ENCODE data around the gene OAF.

The OAF gene

DNA sequence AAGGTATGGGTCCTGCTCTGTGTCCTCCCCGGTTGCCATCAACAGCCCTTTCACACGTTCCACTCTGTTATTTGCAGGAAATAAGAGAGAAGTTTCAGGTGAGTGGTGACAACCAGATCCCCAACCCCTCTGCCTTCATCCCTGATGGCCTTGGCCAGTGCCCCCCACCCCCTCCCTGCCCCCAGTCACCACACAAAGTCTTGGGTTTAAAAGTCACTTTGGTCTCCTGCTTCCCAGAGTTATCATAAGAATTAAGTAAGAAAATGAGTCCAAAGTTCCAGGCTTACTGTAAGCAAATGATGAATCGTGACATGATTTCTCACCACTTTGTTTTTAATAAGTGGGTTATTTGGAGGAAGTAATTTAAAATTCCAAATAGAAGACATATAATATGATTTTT lies 9.2 kb upstream of the OAF start:
- no peak for DNase-seq (ENCODE audit: low read depth in 2 of 2)

DNA sequence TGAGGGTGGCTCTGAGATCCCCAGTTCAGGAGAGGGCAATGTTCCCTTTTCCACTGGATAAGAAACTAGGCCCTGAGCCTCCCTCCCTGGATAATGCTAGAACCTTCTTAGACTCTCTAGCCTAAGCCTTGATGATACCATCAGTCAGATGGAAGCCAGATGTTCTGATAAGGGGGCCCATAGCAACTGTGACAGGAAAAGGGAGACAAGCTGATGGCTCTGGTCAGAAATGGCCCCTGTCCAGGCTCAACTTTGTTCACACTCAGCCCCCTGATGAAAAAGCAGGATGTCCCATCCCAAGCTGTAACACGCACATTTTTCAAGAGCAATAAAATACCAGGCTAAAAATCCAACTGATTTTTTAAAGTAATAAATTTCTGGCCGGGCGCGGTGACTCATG lies 7.2 kb upstream of the OAF start:
- DNase-seq (ENCODE audit: low read depth in 2 of 2) = no peak

DNA sequence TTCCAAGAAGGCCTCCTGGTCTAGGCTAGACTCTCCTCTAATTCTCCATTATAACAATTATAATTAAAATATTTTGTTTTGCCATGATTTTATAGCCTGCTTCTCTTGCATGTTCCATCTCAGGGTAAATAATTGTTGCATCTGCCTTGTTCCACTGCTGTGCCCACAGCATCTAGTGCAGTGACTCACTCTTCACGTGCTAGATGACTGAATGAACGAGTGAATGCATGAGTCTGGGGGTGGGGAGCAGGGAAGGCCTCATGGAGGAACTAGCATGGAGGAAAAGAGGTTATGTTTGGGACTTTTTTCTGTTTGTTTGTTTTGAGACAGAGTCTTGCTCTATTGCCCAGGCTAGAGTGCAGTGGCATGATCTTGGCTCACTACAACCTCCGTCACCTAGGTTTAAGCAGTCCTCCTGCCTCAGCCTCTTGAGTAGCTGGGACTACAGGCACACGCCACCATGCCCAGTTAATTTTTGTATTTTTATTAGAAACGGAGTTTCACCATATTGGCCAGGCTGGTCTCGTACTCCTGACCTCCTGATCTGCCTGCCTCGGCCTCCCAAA lies 5.2 kb upstream of the OAF start:
- no peak for DNase-seq (ENCODE audit: low read depth in 2 of 2)

DNA sequence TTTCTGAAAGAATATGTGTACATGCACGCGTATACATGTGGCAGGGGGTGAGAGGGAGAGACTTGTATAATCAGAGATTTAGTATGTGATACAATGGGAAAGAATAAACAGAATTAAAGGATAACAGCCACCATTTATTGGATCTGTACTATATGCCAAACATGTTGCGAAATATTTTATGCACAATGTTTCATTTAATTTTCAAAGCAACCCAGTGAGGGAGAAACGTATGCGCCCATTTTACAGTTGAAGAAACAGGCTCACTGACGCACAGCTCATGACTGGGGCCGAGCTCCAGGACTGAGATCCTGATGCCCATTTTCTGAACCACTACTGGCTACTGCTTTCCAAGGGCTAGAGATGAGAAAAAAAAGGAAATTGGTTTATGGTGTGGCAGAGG lies 3.3 kb upstream of the OAF start:
- DNase-seq (ENCODE audit: low read depth in 2 of 2) = no peak

DNA sequence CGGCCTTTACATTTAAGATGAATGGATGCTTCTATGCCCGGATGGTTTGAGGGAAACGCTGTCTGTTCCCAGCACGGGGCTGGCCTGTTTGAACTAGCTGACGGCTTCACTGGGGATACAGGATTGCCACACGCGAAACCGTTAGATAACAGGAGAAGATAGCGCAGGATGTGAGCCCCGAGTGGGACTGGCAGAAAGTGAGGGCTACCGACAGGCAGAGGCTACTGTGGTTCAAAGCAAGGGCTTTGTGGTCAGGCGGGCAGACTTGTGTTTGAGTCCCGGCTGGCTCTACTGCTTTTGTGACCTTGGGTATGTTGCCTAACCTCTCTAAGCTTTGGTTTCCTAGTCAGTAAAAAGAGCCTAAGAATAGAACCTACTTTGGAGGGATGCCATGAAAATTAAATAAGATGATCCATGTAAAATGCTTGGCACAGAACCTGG lies 2.8 kb upstream of the OAF start:
- no peak for DNase-seq (ENCODE audit: low read depth in 2 of 2)

DNA sequence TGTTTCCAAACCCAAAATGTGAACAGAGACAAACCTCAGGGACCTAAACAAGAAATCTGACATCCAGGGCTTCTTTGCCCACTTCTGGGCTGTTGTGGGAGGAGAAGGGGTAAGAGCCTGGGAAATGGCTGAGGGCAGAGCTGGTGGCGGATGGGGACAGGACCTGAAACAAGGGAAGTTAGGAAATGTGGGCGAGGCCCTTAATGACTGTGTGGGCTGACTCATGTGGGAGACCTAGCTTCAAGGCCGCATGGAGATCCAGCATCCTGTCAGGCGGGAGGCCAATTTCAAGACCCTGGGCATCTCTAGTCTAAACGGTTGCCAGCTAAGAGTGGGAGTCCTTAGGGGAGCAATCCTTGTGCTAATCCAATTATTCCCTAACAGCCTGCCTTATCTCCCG lies 2.1 kb upstream of the OAF start:
- DNase-seq (ENCODE audit: low read depth in 2 of 2) = no peak

DNA sequence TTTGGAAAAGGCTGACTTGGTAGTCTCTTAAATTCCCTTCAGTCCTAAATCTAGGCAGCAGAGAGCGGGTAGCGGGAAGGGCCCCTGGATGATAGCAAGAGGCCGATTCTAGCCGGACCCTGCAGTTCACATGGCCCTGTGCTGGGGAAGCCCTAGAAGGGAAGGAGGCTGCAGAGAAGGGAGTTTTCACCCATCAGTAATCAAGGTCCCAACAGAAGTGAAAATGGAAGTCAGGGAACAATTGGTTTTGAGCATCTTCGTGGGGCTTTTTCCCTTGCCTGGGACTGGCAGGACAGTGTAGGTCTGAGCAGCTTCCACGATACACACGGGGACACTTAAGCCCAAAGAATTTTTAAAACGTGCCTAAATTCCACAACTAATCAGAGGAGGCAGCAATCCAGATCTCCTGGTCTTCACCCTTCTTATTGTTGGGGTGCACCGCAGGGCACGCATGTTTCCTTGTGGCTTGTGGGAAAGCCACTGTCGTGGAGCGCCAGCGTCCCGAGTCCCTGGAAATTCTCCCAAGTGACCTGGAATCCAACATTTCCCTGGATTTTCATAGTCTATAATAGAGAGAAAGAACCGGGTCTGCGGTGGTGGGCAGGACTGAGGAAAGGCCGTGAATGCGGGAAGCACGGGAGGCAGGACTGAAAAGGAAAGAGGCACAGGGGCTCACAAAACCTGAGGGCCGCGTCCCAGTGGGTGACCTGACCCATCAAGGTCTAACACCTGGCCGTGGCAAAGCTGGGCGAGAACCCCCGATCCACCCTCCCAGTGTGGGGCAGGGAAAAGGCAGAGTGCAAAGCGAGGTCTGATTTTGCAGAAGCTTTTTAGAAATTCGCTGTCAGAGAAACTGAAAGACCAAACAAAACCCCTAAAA lies 846 bp upstream of the OAF start:
- DNase-seq (ENCODE audit: low read depth in 2 of 2) = no peak

DNA sequence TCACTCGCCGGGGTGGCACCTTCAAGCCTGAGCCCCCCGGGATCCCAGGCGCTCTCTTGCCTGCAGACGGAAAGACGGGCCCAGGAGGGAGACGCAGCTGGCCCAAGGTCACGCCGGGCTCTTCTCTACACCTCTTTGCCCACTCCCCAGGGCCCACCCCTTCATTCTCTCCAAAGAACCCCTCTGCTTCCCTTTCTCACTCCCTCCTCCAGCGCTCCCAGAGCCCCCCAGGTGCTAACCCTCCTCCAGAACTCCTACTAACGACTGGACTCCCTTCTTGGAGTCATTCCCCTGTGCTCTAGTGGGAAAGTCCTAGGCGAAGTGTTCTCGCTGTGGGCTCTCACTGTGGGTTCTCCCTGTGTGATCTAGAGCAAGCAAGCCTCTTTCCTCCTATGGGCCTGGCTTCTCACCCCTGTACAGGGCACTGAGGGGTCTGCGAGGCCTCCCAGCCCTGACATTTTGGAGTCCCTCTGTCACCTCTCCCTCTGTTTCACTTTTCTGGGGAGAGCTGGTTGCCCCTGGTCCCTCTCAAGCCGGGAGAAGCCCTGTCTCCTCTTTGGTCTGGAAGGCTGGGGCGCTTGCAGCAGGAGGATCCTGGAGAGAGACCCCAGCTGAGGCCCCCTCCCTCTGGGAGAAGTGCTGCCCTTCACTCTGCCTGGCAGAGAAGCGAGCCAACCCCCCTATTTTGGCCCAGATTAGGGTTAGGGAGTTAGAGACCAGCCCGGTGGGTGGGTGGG lies 858 bp downstream of the OAF start:
- DNase-seq (ENCODE audit: low read depth in 2 of 2) = no peak

DNA sequence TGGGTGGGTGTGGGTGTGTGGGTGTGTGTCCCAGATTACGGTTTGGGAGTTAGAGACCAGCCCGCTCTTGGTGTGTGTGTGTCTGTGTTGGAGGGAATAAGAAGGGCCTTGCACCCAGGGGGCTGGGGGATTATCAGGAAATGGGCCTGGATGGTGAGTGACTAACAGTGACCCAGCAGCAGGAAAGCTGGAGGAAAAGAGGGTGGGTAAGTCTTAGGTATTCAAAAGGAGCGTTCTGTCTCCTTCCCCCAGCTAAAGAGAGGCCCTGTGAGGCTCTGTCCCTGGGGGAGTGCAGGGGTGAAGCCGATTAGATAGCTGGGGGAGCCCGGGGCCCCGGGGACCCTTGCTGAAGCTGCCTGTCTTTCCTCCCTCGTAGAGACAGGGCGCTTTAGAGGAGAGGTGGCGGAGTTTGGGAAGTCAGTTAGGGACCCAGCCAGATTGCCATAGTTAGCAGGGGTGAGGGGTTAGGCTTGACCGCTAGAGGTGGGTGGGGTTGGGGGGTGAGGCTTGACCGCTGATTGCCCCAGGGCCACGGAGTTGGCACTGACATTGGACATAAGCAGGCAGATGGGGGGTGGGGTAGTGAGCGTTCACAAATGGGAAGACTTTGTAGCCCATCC lies 1.5 kb downstream of the OAF start:
- DNase-seq (ENCODE audit: low read depth in 2 of 2) = no peak

DNA sequence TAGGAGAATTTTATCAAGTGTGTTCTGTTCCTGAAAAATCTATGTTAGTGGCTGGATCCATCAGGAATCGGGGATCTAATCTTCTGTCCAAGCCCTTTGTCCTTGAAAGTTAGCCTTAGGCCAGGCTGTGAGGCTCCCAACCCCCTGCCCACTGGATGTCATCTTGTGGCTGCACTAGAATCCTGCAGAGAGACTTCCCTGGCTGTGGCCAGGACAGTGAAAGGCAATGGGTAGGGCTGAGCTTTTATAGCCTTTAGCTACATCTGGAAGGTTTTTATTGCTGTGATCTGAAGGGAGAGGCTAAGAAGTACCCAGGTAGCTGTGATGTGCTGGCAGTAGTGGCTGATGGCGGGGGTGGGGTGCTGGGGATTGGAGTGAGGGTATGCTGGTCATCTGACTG lies 2.1 kb downstream of the OAF start:
- no peak for DNase-seq (ENCODE audit: low read depth in 2 of 2)

DNA sequence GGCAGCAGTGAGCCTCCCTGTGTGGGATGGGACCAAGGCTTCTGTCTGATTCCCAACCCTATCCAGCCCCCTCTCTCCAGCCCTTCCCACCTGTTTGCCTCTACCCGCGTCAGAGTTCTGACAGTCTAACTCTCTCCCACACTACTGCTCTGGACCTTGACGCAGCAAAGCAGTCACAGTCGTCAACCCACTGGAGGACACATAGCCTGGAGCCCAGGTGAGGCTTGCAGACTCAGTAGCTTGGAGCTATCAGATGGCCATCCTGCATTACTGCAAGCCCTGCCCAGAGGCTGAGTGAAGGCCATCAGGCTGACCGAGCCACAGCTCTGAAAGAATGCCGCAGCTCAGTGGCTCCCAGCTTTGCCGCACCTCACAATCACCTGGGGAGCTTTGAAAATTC lies 3.7 kb downstream of the OAF start:
- DNase-seq (ENCODE audit: low read depth in 2 of 2) = no peak

DNA sequence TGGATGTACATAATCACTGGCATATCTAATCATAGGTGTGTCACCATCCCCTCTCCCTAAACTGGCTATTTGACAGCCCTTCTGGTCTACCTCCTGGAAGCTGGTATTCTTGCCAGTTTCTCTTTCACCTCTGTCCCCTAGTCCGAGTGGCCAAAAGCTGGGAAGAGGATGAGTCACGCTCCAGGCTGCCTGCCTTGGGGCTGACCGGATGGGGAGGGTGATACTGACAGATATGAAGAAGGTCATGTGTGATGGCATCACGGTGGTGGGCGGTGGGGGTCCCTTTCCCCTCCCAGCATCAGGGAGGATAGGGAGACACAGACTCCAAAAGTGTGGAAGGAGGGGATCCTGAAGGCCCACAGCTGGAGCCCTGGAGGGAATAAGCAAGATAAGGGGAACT lies 4.8 kb downstream of the OAF start:
- no peak for DNase-seq (ENCODE audit: low read depth in 2 of 2)

DNA sequence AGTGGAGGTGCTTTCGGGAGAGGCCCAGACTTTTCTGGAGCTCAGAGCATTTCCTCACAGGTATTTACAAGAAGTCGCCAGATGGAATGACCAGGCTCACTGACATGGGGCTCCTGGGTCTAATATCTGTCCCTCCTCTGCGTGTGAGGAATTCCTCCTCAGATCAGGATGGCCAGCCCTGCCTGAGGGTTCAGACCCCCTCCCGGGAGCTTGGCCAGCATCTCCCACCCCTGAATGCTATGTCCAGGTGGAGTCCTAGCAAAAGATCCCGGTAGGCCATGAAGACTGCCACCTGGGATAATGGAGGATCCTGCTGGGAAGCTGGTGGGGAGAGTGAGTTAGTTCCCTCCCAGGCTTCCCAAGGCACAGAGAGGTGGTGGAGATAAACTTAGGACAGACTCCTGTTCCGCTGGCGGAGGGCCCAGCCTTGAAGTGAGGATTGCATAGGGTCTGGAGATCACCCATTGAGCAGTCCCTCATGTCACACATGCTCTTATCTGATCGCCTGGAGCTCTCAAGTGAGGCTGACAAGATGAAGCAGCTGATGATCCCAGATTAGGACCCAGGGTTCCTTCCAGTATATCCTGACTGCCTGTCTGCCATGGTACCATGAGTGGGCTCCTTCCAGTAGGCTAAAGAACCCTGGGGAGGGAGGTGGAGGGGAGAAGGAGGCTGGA lies 5.7 kb downstream of the OAF start:
- no peak for DNase-seq (ENCODE audit: low read depth in 2 of 2)

DNA sequence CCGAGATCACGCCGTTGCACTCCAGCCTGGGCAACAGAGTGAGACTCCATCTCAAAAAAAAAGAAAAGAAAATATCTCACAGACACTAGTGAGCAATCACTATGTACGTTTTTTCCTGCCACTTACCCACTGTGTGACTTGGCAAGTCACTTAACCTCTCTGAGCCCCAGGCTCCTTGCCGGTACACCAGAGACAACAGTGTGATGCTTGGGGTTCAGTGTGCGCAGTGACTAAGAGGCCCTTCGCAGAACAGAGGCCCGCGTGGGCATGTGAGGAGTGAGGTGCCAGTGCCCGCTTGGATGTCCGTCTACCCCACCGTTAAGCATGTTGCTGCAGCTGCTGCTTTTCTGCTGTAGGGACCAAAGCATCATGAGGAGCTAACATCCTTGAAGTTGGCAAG lies 6.7 kb downstream of the OAF start:
- DNase-seq (ENCODE audit: low read depth in 2 of 2) = no peak

DNA sequence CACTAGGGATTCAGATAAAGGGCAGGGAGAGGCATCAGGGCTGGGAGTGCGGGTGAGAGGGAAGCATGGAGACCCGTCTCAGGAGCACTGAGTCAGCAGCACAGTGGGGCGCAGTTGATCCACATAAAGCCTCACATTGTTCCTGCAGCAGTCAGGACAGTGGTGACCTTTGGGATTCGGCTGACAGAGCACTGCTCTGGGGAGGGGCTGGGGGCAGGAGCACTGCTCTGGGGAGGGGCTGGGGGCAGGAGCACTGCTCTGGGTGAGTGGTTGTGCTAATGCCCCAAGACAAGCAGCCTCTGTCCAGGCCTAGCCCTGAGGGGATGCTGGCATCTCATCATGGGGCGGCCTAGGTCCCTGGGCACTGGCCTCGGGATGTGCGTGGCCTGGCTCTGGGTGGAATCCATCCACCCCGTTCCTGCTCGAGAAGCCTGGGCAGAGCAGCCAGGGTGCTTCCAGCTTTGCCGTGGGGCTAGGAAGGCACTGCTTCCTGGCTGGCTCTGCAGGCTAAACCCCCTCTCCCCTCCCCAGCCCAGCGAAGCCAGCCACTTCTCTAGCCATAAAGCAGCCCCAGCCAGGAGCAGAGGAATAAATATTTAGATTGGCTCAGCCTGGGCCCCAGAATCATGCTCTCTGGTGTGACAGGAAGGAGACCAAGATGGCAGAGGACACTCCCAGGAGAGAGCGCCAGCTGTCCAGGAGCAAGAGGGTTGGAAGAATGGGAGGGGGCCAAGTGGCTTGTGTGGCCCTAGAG lies 7.3 kb downstream of the OAF start:
- DNase-seq (ENCODE audit: low read depth in 2 of 2) = no peak

DNA sequence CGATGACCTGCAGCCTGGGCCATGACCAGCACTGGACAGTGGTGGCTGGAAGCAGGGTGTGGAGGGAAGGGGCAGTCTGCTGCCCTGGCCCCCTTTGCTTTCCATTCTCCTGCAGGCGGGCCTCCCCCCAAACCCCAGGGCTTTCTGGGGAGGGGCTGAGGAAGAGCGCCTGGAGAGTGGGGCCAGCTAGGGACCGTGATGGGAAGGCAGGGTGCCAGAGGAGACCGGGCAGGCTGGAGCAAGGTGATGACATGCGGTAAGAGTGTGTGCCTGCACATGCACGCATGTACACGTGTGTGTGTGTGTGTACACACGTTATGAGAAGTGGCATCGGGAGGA lies 7.8 kb downstream of the OAF start:
- no peak for DNase-seq (ENCODE audit: low read depth in 2 of 2)

DNA sequence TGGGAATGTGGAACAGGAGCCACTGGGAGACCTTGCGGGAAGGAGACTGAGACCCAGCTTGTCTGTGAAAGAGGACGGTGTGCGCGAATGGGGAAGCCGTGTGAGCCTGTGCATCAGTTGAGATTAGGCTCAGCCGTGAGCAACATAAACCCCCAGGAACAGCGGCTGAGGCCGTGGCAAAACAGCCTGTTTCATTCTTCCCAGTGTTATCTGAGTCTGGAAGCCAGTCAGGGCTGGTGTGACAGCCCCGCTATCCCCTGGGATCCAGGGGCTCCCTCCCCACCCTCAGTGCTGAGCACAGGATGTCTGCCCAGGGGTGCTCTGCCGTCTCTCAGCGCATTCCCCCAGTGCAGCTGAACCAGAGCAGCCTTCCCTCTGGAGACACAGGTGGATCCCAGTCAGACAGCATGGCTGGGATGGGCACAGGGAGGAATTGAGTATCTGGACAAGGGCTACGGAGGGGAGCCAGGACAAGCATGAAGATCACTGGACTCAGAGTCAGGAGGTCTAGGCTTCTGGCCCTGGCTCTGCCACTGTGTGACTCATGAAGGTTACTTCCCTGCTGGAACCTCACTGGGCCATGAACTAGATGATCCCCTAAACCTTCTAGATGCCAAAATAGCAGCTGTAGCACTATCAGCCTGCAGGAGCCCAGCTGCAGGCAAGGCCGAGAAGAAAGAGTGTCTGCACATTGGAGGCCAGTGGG lies 8.6 kb downstream of the OAF start:
- DNase-seq (ENCODE audit: low read depth in 2 of 2) = no peak

DNA sequence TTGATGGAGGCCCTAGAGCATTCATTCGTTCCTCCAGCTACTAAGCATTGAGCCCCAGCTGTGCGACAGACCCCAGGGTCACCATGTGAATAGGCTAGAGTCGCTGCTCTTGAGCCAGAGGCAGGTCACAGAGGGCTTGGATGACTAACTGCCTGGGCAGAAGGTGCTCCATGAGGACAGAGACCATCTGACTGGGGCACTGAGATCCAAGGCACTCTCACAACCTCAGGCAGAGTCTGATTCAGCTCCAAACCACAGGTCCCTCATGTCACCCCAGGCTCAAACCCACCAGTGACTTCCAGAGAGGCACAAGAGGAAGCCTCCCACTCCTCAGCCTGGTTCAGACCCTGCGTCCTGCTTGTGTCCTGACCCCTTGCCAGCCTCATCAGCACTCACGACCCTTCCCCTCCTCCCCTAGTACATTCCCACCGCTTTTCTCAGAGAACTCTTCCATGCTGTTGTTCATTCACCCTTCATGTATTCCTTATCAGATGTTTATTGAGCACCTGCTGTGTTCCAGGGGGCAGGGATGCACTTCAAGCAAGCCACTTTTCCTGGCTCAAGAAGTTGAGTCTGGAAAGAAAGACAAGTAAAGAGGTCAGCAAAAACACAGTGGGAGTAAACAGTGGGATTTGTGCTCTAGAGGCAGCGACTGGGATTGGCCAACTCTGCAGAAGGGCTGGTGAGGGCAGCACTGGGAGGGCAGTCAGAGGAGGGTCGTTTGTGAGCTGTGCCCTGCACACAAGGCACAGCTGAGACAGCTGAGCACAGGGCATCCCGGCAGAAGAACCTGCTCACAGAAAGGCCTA lies 9.3 kb downstream of the OAF start:
- DNase-seq (ENCODE audit: low read depth in 2 of 2) = no peak

DNA sequence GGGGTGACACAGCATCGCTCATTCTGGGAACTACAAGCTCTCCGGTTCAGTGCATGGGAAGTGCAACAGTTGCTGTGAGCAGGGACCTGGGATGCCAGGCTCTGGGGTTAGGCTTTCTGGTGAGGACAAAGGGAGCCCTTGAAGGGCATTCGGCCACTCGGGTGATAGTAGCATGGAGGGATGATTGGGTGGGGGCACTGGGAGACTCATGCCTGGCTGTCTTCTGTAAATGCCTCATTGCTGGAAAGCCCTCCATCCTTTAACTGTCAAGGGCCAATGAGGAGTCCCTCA lies 9.9 kb downstream of the OAF start:
- DNase-seq (ENCODE audit: low read depth in 2 of 2) = no peak

DNA sequence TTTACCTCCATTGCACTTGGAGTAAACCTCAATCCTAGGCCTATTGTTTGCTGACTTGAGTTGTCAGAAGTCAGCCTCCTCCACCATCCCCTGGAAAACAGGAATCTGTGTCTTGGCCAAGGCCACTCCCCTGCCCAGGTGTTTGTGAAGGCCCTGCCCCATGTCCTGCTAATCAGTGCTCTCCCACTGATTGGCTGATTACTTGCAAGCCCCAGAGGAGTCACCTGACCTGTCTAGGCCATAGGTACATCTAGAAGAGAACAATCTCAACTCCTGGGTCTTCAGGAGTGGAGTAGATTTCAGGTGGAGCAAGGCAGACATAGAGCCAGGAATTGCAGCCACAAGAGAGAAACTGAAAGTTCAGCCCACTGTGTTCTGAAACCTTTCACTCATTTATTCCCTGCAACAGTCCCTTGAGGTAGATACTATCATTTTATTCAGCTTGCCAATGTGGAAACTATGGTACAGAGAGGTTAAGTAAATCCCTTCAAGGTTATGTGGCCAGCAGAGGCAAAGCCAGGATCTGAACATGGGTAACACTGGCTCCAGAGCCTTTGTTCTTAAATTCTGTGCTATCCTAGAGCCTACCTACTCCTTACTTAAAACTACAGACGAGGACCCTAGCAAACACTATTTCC lies 10.4 kb downstream of the OAF start:
- DNase-seq (ENCODE audit: low read depth in 2 of 2) = no peak
